NCI-H2196 treated with DMSO at 0.1 percent for 48 hours (cell line): ENCODE measurements around the gene AGPAT3.

Experiments used
- DNase-seq: peaks from one replicate; lab custom pipeline; 2025; ENCODE audit not compliant: unreplicated experiment; lab: John Stamatoyannopoulos, UW

The AGPAT3 gene

GRCh38 chr21:43905726-43906455, 40.9 kb downstream of the AGPAT3 start:
- no peak for DNase-seq

- no peak for DNase-seq
Measured at GRCh38 chr21:43906585-43907370, 41.8 kb downstream of the AGPAT3 start.

DNA sequence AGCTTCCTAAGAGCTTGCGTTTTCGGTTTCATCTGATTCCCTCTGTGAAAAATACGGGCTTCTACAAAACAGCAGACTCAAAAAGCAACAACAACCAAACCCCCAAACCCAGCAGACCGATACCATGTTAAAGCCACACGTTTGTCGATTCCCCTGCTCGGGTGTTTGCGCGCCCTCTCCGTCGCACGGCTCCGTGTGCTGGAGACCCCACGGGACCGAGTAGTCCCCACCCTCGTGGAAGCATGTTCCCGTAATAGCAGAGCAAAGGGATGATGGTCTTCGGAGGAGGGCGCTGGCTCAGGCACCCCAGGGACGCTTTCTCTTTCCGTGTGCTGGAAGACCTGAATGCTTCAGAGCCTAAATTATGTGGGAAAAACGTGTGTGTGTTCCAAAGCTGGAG, 42.7 kb downstream of the AGPAT3 start:
- DNase-seq, result no peak

DNA sequence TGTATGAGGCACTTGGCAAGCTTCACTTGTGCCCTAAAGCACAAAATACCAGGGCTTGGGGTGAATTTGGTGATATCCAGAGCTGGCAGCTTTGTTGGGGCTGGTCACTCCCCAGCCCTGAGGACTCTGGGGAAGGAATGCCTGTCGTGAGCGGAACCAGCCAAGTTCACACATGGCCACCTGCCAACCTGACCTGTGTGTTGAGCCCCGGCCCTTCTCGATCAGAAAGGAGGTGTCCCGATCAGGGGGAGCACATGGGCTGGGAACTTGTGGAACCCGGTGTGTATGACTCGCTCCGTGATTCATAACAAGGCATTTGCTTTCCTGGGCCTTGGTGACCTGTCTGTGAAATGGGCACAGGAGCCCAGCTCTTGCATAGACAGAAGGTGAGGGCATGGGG, 43.1 kb downstream of the AGPAT3 start:
- DNase-seq, result no peak

DNA sequence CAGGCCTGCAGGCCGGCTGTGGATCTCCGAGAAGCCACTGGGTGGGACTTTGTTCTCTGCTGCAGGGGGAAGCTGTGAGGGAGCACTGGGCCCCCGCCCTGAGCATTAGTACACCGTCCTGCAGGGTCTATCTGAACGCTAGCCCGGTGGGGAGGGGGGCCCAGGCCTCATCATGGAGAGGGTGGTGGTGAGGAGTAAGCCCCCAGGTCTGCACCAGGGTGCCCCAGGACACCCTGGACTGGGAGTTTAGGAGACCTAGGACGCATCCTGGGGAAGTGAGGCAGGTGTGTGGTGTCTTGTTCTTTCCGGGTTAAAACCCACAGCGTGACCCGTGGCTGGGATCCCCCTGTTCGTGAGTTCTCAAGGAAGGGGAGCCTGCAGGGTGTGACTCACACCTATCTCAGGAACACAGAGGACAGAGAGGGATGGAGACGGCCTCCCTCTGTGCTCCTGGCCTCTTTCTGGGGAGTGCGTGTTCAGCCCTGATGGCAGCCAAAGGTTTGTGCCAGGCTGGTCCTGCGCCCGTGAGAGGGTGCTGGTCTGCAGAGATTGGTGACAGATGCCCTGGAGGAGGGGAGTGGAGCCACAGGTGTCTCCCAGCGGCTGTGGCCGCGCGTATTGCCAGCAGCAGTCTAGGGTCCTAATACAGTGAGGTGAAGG, 44.8 kb downstream of the AGPAT3 start:
- no peak for DNase-seq

DNA sequence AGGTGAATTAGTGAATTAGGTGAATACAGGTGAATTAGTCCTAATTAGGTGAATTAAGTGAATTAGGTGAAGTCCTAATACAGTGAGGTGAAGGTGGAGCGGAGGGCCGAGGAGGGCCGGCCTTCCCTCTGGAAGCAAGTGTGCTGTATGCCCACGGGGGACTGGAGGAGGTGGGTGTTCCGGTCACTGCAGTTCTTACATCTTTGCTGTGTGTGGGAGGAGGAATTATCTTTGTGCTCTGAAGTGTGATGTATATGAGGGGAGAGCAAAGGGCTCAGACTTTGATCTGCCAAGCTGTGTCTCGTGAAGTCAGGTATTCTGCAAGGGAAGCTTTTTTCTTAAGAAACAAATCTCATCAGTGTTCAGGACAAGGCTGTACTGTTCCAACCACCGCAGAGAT, 45.4 kb downstream of the AGPAT3 start:
- no peak for DNase-seq

DNA sequence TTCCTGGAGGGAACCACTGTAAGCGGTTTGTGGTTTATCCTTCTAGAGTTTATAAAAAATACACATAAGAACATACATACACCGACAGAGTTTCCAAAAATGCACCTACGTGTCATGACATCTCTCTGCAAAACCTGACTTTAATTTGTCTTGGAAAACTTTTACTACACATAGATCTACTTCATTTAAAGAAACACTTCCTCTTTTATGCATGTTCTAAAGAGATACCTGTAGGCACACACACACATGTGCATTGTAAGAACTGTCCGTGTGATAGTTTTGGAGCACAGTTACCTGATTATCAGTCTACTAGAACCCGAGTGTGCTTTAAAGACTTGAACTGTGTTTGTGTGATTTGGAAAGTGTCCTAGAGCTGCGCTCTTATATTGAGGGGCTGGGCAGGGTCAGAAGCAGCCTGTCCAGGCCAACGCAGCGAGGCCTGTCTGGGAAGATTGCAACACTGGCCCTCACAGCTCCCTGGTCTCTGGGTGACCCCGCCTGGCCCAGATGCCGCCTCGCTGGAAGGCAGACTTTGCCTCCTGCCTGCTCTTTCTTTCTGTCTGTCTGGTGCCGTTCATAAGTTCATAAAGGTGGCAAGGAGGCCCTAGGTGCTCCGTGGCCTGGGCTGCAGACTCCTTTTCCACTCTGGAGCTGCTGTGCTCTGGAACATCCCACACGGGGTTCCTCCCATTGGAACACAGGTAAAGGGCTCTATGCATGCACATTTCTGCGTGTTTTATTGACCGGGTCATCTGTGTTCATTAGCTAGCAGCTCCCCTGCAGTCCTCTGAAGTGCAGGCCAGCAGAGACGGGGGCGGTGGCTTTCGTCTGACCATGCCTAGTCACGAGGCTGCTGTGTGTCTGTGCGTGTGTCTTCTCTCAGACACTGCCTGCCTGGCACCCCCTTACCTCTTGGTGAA, 46.3 kb downstream of the AGPAT3 start:
- DNase-seq, result no peak

- no peak for DNase-seq
Measured at GRCh38 chr21:43911935-43912487, 47.0 kb downstream of the AGPAT3 start.

DNA sequence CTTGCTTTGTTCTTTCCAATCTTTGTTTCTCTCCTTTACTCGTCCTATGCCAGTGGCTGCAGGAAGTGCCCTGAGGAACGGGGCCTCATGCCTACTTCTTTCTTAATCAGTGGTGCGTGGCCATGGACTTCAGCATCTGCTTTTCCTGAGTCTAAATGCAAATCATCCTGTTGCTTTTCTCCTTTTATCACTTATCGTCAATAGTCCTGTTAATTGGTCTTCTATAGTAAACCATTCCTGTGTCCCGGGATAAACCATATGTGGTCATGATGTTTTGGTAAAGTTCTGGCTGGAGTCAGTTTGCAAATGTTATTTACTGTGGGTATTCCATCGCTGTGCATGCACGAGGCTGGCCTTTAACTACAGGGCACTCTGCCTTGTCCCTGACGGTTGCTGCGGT, 47.5 kb downstream of the AGPAT3 start:
- no peak for DNase-seq

- DNase-seq, result no peak
Measured at GRCh38 chr21:43912910-43913309, 47.9 kb downstream of the AGPAT3 start.

GRCh38 chr21:43913928-43914327, 48.9 kb downstream of the AGPAT3 start:
- no peak for DNase-seq

- no peak for DNase-seq
Measured at GRCh38 chr21:43916076-43916475, 51.1 kb downstream of the AGPAT3 start.

DNA sequence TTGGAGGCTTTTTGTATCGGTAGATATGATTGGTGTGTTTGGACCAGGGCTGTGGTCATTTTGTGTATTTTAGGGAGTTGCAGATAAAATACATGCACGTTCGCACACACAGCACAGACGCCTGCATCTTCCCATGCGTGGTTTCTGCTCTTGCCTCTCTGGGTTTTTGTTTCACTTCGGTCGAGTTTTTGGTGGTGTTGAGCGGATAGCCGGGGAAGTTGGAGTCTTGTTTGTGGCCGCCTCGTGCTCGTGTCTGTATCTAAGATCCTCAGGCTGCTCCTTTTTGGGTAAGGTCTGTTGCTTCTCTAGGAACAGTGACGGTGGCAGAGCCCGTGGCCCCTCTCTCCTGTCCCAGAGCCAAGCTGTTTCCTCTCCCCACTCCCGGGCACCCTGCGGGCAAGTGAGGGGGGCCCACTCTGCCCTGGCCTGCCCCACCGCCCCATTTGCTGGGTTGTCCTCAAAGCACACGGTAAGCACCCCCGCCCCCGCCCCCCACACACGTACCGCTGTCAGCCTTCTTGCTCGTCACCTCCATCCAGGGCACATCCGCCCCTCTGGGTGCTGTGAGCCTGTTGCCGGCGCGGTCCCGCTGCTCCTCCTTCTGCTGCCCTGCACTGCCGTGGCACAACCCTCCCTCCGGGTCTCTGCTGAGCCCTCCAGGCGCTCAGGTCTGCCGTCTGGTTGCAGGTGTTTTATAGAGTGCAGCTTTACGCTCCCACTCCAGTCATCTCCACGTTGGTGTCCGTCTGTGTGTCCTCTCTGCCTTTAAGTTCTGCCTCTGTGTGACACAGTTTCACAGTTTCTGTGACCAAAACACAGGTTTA, 51.9 kb downstream of the AGPAT3 start:
- DNase-seq, result no peak

GRCh38 chr21:43917515-43918384, 52.7 kb downstream of the AGPAT3 start:
- no peak for DNase-seq

DNA sequence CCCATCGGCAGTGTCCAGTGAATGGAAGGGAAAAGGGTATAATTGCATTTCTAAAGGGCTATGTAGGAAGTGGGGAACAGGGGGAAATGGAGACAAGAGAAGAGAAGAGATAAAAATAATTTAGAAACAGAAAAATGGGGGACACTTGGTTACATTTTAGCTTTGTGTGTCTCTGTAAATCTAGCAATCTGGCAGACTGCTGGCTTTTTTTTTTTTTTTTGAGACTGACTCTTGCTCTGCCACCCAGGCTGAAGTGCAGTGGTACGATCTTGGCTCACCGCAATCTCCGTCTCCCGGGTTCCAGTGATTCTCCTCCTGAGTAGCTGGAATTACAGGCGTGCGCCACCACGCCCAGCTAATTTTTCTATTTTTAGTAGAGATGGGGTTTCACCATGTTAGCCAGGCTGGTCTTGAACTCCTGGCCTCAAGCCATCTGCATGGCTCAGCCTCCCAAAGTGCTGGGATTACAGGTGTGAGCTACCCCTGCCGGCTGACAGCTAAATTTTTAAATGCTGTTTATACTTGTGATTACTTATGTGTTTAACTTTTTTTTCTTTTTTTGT, 53.4 kb downstream of the AGPAT3 start:
- DNase-seq, result no peak

GRCh38 chr21:43919283-43919682, 54.3 kb downstream of the AGPAT3 start:
- DNase-seq, result no peak

DNA sequence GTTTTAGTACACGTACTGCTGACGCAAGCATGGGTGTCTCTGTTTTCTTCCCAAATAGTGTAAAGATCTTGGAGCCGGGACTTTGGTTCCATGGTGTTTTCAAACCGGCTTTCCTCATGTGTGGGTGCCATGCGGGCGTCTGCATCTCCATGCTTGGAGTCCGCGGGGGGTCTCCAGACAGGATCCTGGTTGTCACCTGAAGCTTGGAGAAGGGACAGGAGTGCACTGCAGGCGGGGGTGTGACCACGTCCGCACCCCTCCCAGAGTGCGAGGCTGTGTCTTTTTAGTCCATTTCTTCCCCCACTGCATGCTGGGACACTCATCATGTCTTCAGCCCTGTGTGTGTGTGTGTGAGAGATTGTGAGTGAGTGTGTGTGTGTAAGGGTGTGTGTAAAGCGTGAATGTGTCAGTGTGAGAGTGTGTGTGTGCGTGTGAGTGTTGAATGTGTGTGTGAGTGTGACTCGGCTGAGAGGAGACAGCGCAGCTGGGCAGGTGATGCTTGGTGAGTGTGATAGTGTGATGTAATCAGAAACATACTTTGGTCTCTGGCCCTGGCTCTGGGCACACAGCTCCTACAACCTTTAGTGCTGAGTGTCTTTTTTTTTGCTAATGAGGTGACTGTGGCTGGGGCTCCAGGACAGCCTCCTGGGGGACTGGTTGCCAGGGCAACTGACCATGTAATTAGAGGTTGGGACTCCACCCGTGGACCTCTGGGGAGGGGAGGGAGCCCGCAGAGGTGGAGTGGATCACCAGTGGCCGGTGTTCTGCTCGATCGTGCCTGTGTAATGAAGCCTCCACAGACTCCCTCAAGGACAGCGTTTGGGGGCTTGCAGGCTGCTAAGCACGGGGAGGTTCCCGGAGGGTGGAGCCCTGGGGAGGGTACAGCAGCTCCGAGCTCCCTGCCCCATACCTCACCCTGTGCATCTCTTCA, 55.1 kb downstream of the AGPAT3 start:
- no peak for DNase-seq
